Measurements from ENCODE around the gene TNNI3.

GRCh38 chr19:55152017-55152416, 5.5 kb downstream of the TNNI3 start:
- TF ChIP-seq POLR2A (IDR thresholded peaks at IDR 0.05; ENCODE audit: low read depth, low read length) (no peak), TAF1 (IDR thresholded peaks at IDR 0.05; ENCODE audit: borderline replicate concordance, low read depth, low read length) (no peak)

Measured in GM12892 (cell line).